Type B pancreatic cell (in vitro differentiated cells): Measurements from ENCODE around the gene LRRN1. TPM values are rescaled to one million over a fixed set of nuclear protein-coding genes. Genes with fewer than 3 reads are reported as not detected.

Experiments
- DNase-seq: peaks from one replicate; pipeline ENCODE4 v3.0.0; 2021; ENCODE audit warnings: mixed read lengths; ENCODE audit not compliant: unreplicated experiment; ENCODE audit errors: extremely low spot score
- H3K27ac Mint-ChIP-seq: 2 replicates; pipeline ENCODE4 v1.8.0; 2021; ENCODE audit warnings: mild to moderate bottlenecking, mixed read lengths
- H3K27me3 Mint-ChIP-seq: 2 replicates; pipeline ENCODE4 v1.8.0; 2021; ENCODE audit warnings: mixed read lengths
- H3K36me3 Mint-ChIP-seq: 2 replicates; pipeline ENCODE4 v1.8.0; 2021; ENCODE audit warnings: mixed read lengths
- H3K4me1 Mint-ChIP-seq: one replicate; pipeline ENCODE4 v1.8.0; 2021; ENCODE audit warnings: mixed read lengths; ENCODE audit not compliant: unreplicated experiment
- H3K4me3 Mint-ChIP-seq: 2 replicates; pipeline ENCODE4 v1.8.0; 2021; ENCODE audit warnings: mild to moderate bottlenecking, mixed read lengths
- H3K9me3 Mint-ChIP-seq: 2 replicates; pipeline ENCODE4 v1.8.0; 2021; ENCODE audit warnings: mixed read lengths
- total RNA-seq: library from RNA; stranded (reverse); gene quantifications from 2 replicates; pipeline ENCODE4 v1.2.1, GENCODE V29; 2021; ENCODE audit warnings: low replicate concordance
- TF ChIP-seq, protein P1 (sequence below): fragments of 200-600 bp; sonication (generic); conservative IDR thresholded peaks from 2 replicates; pipeline ENCODE4 v1.5.0; 2021; ENCODE audit warnings: antibody characterized with exemption, mild to moderate bottlenecking

LRRN1 gene
- total RNA-seq, 1 donor from 2014 or later: 85.2 TPM

DNA sequence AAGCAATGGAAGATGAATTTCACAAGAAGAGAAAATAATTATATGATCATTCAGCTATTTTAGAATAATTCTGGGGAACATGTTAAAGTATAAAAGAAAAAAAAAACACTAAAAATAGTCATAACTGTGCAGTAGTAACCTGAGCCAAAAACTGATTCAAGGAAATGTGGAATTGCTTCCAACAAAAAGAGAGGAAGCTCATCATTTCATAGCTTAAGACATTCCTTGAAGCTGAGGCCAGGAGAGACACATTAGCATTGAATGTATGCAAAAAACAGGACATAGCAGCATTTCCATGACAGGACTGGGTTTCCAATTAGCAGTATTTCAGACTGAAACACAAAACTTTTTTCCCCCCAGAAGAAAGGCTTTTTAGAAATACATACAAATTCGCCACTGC lies 27.7 kb upstream of the LRRN1 start:
- no peak overlapping the region for H3K27ac Mint-ChIP-seq
- H3K9me3 Mint-ChIP-seq: peaks cover 2% of the 10 kb centered on the region
- H3K36me3 Mint-ChIP-seq: peaks cover 5% of the 10 kb centered on the region
- TF ChIP-seq, protein P1, sequence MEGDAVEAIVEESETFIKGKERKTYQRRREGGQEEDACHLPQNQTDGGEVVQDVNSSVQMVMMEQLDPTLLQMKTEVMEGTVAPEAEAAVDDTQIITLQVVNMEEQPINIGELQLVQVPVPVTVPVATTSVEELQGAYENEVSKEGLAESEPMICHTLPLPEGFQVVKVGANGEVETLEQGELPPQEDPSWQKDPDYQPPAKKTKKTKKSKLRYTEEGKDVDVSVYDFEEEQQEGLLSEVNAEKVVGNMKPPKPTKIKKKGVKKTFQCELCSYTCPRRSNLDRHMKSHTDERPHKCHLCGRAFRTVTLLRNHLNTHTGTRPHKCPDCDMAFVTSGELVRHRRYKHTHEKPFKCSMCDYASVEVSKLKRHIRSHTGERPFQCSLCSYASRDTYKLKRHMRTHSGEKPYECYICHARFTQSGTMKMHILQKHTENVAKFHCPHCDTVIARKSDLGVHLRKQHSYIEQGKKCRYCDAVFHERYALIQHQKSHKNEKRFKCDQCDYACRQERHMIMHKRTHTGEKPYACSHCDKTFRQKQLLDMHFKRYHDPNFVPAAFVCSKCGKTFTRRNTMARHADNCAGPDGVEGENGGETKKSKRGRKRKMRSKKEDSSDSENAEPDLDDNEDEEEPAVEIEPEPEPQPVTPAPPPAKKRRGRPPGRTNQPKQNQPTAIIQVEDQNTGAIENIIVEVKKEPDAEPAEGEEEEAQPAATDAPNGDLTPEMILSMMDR: no peak
- DNase-seq: no peak
- peaks cover 11% of the 10 kb centered on the region for H3K4me1 Mint-ChIP-seq
- H3K4me3 Mint-ChIP-seq: no peak overlapping the region
- H3K27me3 Mint-ChIP-seq: no peaks in the 10 kb centered on the region

DNA sequence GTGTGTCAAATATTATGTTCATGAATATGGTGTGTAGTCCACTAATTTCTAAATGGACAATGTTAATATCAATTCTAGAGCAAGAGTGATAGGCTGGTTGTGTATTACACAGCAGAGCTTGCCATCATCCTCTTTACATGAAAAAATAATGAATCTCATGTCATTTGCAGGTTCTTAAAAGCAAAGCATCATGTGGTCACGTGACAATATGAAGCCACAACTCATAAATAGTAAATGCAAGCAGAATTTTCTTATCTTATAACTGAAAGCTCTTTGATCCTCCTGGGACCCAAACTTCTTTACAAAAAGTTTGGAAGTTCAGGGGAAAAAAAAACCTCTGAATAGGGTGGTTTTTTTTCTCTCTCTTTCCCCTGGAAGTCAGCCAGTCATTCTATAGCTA lies 26.9 kb upstream of the LRRN1 start:
- H3K27ac Mint-ChIP-seq: no peak overlapping the region
- H3K9me3 Mint-ChIP-seq: peaks cover 5% of the 10 kb centered on the region
- peaks cover 7% of the 10 kb centered on the region for H3K36me3 Mint-ChIP-seq
- TF ChIP-seq, protein P1: no peak
- H3K4me1 Mint-ChIP-seq: peaks cover 9% of the 10 kb centered on the region
- H3K27me3 Mint-ChIP-seq: no peaks in the 10 kb centered on the region
- no peak for DNase-seq
- no peak overlapping the region for H3K4me3 Mint-ChIP-seq

GRCh38 chr3:3772920-3773319 lies 26.3 kb upstream of the LRRN1 start:
- Mint-ChIP-seq H3K27ac (no peak overlapping the region), H3K4me1 (peaks cover 4% of the 10 kb centered on the region), H3K4me3 (no peak overlapping the region), H3K9me3 (peaks cover 5% of the 10 kb centered on the region), H3K27me3 (no peaks in the 10 kb centered on the region), H3K36me3 (peaks cover 7% of the 10 kb centered on the region)
- TF ChIP-seq, protein P1: no peak
- DNase-seq: no peak

DNA sequence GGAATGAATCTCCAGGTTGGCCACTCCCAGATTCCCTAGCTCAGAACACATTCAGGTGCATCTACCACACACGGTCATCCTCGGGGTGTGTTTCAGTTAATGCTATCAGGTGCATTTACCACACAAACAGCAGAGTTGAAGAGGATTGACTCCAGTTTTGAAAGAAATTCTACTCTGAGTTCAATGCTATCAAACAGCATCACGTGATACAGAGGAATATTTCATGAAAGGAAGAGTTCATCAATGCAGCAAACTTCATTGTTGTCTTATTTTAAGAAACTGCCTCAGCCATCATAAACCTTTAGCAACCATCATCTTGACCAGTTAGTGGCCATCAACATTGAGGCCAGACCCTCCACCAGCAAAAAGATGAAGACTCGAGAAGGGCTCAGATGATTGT lies 22.6 kb upstream of the LRRN1 start:
- Mint-ChIP-seq H3K4me3 (no peak overlapping the region), H3K4me1 (peaks cover 4% of the 10 kb centered on the region), H3K9me3 (peaks cover 5% of the 10 kb centered on the region), H3K27ac (no peak overlapping the region), H3K27me3 (no peaks in the 10 kb centered on the region), H3K36me3 (peaks cover 7% of the 10 kb centered on the region)
- TF ChIP-seq, protein P1: no peak
- no peak for DNase-seq

GRCh38 chr3:3778216-3778615 lies 21.0 kb upstream of the LRRN1 start:
- Mint-ChIP-seq H3K4me1 (no peaks in the 10 kb centered on the region), H3K36me3 (peaks cover 7% of the 10 kb centered on the region), H3K4me3 (no peak overlapping the region), H3K9me3 (peaks cover 5% of the 10 kb centered on the region), H3K27me3 (no peaks in the 10 kb centered on the region), H3K27ac (no peak overlapping the region)
- DNase-seq: no peak
- TF ChIP-seq, protein P1: no peak

GRCh38 chr3:3778641-3779270 lies 20.5 kb upstream of the LRRN1 start:
- H3K27me3 Mint-ChIP-seq: no peaks in the 10 kb centered on the region
- H3K9me3 Mint-ChIP-seq: peaks cover 5% of the 10 kb centered on the region
- no peaks in the 10 kb centered on the region for H3K4me1 Mint-ChIP-seq
- H3K4me3 Mint-ChIP-seq: no peak overlapping the region
- H3K27ac Mint-ChIP-seq: no peak overlapping the region
- DNase-seq: no peak
- H3K36me3 Mint-ChIP-seq: peaks cover 7% of the 10 kb centered on the region
- TF ChIP-seq, protein P1: no peak
